Suprapubic skin (tissue), 3 donors: ENCODE data around the gene ZBTB5.

ENCODE experiments used
- CTCF ChIP-seq, 2 donors: fragments of 200-600 bp in 1 of 2; fragments of 450-650 bp in 1 of 2; sonication (generic) in 1 of 2; IDR thresholded peaks; one replicate each; pipeline ENCODE4 v1.5.1; 2016 to 2019; ENCODE audit warnings: antibody characterized with exemption in 2 of 2, mild to moderate bottlenecking in 1 of 2, moderate library complexity in 1 of 2
- EP300 ChIP-seq: sonication (generic); formaldehyde crosslinking; IDR thresholded peaks from one replicate; pipeline ENCODE4 v1.6.1; 2017; ENCODE audit warnings: antibody characterized with exemption

DNA sequence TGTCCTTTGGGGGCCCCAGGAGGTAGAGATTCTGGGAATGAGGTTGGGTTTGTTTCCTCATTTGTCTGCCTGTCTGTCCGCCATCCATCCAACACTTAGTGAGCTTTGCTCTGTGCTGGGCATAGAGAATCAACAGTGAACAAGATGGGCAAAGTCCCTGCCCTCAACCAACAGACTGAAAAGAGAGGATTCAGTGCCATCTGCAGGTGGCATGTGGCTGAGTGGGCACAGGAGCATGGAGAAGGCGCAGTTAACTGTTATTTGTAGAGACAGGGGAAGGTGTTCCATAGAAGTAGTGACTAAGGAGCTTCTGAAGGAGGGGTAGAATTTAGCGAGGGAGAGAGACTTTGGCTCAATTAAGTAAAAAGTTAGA lies 43.6 kb upstream of the ZBTB5 start:
- TF ChIP-seq CTCF (IDR thresholded peaks at IDR 0.05) (no peak), EP300 (no peak)
